Skeletal muscle tissue (tissue), 4 donors: ENCODE data around the gene KCTD11. TPM values are rescaled to one million over a fixed set of nuclear protein-coding genes. Genes with fewer than 3 reads are reported as not detected.
"Not testable (repeated sequence)": the region's sequence is repeated elsewhere in the genome, so short reads cannot be mapped to it uniquely, and the experiment has no call there.

Experiments used
- H3K27ac ChIP-seq: one replicate; pipeline ENCODE4 v1.7.0; 2013; ENCODE audit warnings: mild to moderate bottlenecking, low read depth, low read length, inconsistent platforms
- H3K27me3 ChIP-seq, 3 donors: one replicate each; pipeline ENCODE4 v1.7.0; 2013; ENCODE audit warnings: low read length in 3 of 3; ENCODE audit not compliant: control insufficient read depth in 3 of 3, insufficient read depth in 3 of 3
- H3K36me3 ChIP-seq, 3 donors: one replicate each; pipeline ENCODE4 v1.7.0; 2013; ENCODE audit warnings: low read length in 3 of 3; ENCODE audit not compliant: control insufficient read depth in 3 of 3, insufficient read depth in 3 of 3
- H3K4me1 ChIP-seq, 3 donors: one replicate each; pipeline ENCODE4 v1.7.0; 2013; ENCODE audit warnings: low read length in 3 of 3, mild to moderate bottlenecking in 3 of 3; ENCODE audit not compliant: control insufficient read depth in 3 of 3, insufficient read depth in 3 of 3
- H3K4me3 ChIP-seq, 3 donors: one replicate each; pipeline ENCODE4 v1.7.0; 2013; ENCODE audit warnings: low read length in 3 of 3
- H3K9ac ChIP-seq, 3 donors: one replicate each; pipeline ENCODE4 v1.7.0; 2013; ENCODE audit warnings: low read length in 3 of 3, mild to moderate bottlenecking in 3 of 3, moderate library complexity in 2 of 3, low read depth in 1 of 3
- H3K9me3 ChIP-seq, 3 donors: one replicate each; pipeline ENCODE4 v1.7.0; 2013; ENCODE audit warnings: low read length in 3 of 3; ENCODE audit not compliant: control insufficient read depth in 3 of 3
- total RNA-seq: library from RNA; depleted of rRNA; stranded (reverse); fragments of >200 nt; gene quantifications from one replicate; pipeline ENCODE4 v1.2.3, GENCODE V29; 2014
- donor health status: Osteomylitis.

The KCTD11 gene
- total RNA-seq, 1 donor from 2014 or later = 4.2 TPM

- Histone ChIP-seq H3K4me1 (peaks cover 25 to 61% (median 43%) of the 10 kb centered on the region in 3 donors), H3K27ac (no peak within 1 kb of the TSS), H3K4me3 (peak within 1 kb of the TSS in 1 of 3 donors; percentile 40)
Measured at GRCh38 chr17:7355053-7355452, 3.1 kb downstream of the KCTD11 start, which contains the start of gene TMEM95. TSS of gene TMEM95 (plus strand) at chr17:7355156. CDS start at chr17:7355205, 49 bp downstream.

GRCh38 chr17:7355573-7355972, 3.6 kb downstream of the KCTD11 start:
- Histone ChIP-seq H3K36me3 (no peaks in the 10 kb centered on the region), H3K4me3 (no peak overlapping the region), H3K27me3 (no peaks in the 10 kb centered on the region), H3K4me1 (peaks cover 25 to 58% (median 40%) of the 10 kb centered on the region in 3 donors), H3K9ac (no peak overlapping the region), H3K9me3 (no peaks in the 10 kb centered on the region), H3K27ac (no peak overlapping the region)

More at GRCh38 chr17:7355053-7355452, 3.1 kb downstream of the KCTD11 start, which contains the start of gene TMEM95:
- Histone ChIP-seq H3K36me3 (no peaks in the 10 kb centered on the region), H3K27me3 (no peaks in the 10 kb centered on the region), H3K9me3 (no peaks in the 10 kb centered on the region), H3K9ac (peak within 1 kb of the TSS in 2 of 3 donors; percentile 14 to 55)

DNA sequence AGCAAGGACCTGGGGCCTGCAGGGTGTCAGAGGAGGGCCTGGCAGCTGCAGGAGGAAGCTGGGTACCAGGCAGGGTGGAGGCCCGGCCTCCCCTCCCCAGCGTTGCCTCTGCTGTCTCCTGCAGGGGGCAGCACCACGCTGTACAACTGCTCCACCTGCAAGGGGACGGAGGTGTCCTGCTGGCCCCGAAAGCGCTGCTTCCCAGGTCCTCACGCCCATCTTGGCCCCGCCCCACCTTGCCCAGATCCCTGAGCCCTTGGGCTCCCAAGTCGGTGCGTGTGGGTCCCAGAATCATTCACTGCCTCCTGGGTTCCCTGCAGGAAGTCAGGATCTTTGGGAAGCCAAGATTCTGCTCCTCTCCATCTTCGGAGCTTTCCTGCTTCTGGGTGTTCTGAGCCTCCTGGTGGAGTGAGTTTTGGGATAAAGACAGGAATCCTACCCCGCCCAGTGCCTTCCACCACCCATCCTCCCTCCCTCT, 4.1 kb downstream of the KCTD11 start:
- Histone ChIP-seq H3K36me3 (no peaks in the 10 kb centered on the region), H3K9ac (peak overlapping the region in 1 of 3 donors; percentile 40), H3K4me3 (no peak overlapping the region), H3K9me3 (no peaks in the 10 kb centered on the region), H3K4me1 (peaks cover 25 to 53% (median 36%) of the 10 kb centered on the region in 3 donors), H3K27ac (peak overlapping the region; percentile 41), H3K27me3 (no peaks in the 10 kb centered on the region)

DNA sequence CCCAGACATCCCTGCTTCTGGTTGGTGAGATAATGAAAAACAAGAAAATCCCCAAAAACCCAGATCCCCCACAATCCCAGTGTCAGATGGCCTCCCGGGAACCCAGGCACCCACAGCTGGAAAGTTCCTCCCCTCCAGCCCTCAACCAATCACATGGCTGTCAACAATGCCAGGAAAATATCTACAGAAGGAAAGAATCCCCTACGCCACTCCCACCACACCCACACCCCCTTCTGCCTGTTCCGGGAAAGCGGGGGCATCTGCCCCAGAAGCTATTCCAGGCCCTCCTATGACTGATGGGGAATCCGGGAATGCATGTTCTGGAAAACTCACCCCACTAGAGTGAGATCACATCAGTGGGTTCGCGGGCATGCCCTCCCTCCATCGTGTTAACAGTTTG, 4.8 kb downstream of the KCTD11 start:
- Histone ChIP-seq H3K36me3 (no peaks in the 10 kb centered on the region), H3K27me3 (no peaks in the 10 kb centered on the region), H3K4me3 (no peak overlapping the region), H3K27ac (peak overlapping the region; percentile 41), H3K9ac (peak overlapping the region in 2 of 3 donors; percentile 39 to 40), H3K9me3 (no peaks in the 10 kb centered on the region), H3K4me1 (peaks cover 25 to 51% (median 33%) of the 10 kb centered on the region in 3 donors)

GRCh38 chr17:7357381-7357780, 5.4 kb downstream of the KCTD11 start:
- H3K27ac ChIP-seq = peak overlapping the region; percentile 11
- no peaks in the 10 kb centered on the region for H3K36me3 ChIP-seq
- peak overlapping the region in 1 of 3 donors; percentile 45 for H3K9ac ChIP-seq
- peaks cover 24 to 50% (median 32%) of the 10 kb centered on the region in 3 donors for H3K4me1 ChIP-seq
- H3K4me3 ChIP-seq = no peak overlapping the region
- H3K27me3 ChIP-seq = no peaks in the 10 kb centered on the region
- H3K9me3 ChIP-seq = no peaks in the 10 kb centered on the region

DNA sequence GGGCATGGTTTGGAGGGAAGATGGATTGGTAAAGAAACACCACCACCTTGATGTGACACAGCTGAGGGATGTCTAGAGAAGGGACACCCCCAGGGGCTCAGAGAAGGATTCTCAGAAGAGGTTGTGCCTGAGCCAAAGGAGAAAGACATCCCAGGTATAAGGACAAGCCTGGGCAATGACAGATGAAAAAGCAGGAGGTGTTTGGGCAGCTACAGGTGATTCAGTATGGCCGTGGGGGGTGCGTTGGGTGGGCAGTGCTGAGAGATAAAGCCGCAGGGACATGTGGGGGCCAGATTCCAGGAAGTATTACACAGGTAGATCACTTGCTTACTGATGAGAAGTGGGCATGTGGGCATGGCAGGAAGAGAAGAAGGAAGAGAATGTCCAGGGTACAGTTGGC, 9.9 kb downstream of the KCTD11 start:
- H3K9ac ChIP-seq = no peak overlapping the region
- H3K4me1 ChIP-seq = peaks cover 3 to 8% (median 4%) of the 10 kb centered on the region in 3 donors
- no peaks in the 10 kb centered on the region for H3K27me3 ChIP-seq
- no peaks in the 10 kb centered on the region for H3K36me3 ChIP-seq
- no peak overlapping the region for H3K4me3 ChIP-seq
- no peaks in the 10 kb centered on the region for H3K9me3 ChIP-seq
- H3K27ac ChIP-seq = no peak overlapping the region

DNA sequence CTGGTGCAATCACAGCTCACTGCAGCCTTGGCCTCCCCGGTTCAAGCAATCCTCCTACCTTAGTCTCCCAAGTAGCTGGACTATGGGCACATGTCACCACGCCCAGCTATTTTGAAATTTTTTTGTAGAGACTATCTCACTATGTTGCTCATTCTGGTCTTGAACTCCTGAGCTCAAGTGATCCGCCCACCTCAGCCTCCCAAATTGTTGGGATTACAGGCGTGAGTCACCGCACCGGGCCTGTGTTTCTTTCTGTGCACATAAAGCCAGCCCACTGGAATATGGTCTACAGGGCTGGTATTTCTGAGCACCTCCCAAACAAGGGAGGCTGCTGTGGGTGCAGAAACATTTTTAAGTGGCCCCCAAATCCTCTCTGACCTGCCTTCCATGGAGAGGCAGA, 11.3 kb downstream of the KCTD11 start:
- Histone ChIP-seq H3K4me1 (no peaks in the 10 kb centered on the region), H3K27ac (no peak overlapping the region), H3K9ac (no peak overlapping the region), H3K36me3 (no peaks in the 10 kb centered on the region), H3K4me3 (no peak overlapping the region), H3K27me3 (no peaks in the 10 kb centered on the region), H3K9me3 (no peaks in the 10 kb centered on the region)

DNA sequence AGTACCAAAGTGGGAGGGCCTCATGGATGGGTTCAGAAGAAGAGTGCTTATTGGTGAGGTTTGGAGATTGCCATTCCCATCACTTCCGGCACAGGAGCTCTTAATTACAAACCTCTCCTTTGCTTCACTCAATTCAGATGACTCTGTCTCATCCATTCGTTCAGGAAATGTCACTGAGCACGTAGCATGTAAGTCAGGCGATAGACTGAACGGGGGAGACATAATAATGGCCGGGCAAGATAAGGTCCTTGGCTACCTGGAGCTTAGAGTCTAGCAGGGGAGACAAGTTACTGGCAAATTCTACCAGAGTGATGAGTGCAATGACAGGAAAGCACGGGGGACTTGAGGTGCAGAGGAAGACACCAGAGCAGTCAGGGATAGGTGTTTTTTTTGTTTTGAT, 14.0 kb downstream of the KCTD11 start:
- not testable (repeated sequence) for H3K9me3 ChIP-seq, H3K36me3 ChIP-seq, H3K27ac ChIP-seq, H3K4me3 ChIP-seq, H3K27me3 ChIP-seq, H3K4me1 ChIP-seq, H3K9ac ChIP-seq

GRCh38 chr17:7367083-7367482, 15.1 kb downstream of the KCTD11 start:
- no peaks in the 10 kb centered on the region for H3K36me3 ChIP-seq

DNA sequence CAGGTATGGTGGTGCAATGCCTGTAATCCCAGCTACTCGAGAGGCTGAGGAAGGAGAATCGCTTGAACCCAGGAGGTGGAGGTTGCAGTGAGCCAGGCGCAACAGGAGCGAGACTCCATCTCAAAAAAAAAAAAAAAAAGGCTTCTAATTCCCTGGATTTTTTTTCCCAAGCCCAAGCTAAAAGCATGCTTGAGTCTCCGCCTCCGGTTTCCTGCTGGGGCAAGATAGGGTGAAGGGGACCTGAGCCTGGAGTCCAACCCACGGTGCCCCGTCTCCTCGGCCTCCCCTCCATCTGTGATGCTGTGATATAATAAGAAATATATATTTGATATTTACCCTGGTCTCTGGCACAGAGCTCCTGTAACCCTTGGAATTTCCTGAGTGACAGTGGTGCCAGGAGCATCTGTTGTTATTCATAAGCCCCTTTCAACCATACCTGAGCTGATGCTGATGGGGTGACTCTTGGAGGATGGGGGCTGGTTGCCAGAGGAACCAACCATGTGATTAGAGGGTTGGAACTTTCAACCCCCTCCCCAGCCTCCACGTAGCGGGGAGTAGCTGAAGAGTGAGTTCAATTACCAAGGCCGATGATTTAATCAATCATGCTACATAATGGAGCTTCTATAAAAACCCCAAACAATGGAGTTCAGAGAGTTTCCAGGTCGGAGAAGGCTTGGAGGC, 16.1 kb downstream of the KCTD11 start:
- Histone ChIP-seq H3K36me3 (no peaks in the 10 kb centered on the region), H3K27ac (no peak overlapping the region), H3K9me3 (no peaks in the 10 kb centered on the region), H3K4me1 (no peaks in the 10 kb centered on the region), H3K27me3 (peaks cover 0 to 2% (median 0%) of the 10 kb centered on the region in 3 donors), H3K4me3 (no peak overlapping the region), H3K9ac (no peak overlapping the region)

More at GRCh38 chr17:7367083-7367482, 15.1 kb downstream of the KCTD11 start:
- Histone ChIP-seq H3K27me3 (peaks cover 0 to 2% (median 0%) of the 10 kb centered on the region in 3 donors), H3K9me3 (no peaks in the 10 kb centered on the region), H3K9ac (no peak overlapping the region), H3K4me3 (no peak overlapping the region), H3K27ac (no peak overlapping the region), H3K4me1 (no peaks in the 10 kb centered on the region)
